Stimulated activated memory B cell treated with anti-CD40 and anti-IgM and Interleukin-4, amounts not matched to agents 10 μg/mL and 1 μg/mL and 100 μg/mL, for 72 hours (primary cell): Measurements from ENCODE around the gene PILRA.

Source experiments
- ATAC-seq: fragments of 150-1000 bp; cut with Tn5 transposase; 2 replicates; pipeline ENCODE4 v1.10.0; 2021
- H3K27ac Mint-ChIP-seq: one replicate; pipeline ENCODE4 v1.8.0; 2022; ENCODE audit warnings: mild to moderate bottlenecking, mixed read lengths
- H3K27me3 Mint-ChIP-seq: one replicate; pipeline ENCODE4 v1.8.0; 2022; ENCODE audit warnings: mixed read lengths
- H3K36me3 Mint-ChIP-seq: one replicate; pipeline ENCODE4 v1.8.0; 2022; ENCODE audit warnings: mixed read lengths
- H3K4me1 Mint-ChIP-seq: one replicate; pipeline ENCODE4 v1.8.0; 2022; ENCODE audit warnings: mixed read lengths
- H3K4me3 Mint-ChIP-seq: one replicate; pipeline ENCODE4 v1.8.0; 2022; ENCODE audit warnings: mild to moderate bottlenecking, moderate library complexity, mixed read lengths
- H3K9me3 Mint-ChIP-seq: one replicate; pipeline ENCODE4 v1.8.0; 2022; ENCODE audit warnings: mixed read lengths

PILRA gene

DNA sequence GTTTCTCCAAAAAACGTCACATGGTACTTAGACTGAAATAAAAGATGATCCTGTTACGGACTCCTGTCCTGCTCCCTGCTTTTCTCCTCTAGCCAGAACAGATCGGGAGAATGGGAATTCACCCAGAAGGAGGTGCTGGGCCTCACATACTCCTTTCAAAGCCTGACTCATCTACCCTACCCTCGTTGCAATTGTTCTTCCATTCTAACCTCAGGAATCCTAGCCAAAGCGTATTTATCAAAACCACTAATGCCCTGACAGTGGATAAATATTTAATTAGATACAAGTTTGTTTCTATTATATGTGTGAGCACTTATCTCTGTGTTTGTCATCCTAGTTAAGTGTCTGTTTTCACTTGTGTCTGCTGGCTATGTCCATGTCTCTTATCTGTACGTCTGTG is 33.5 kb downstream of the PILRA start:
- H3K4me3 Mint-ChIP-seq = no peak overlapping the region
- H3K4me1 Mint-ChIP-seq = no peaks in the 10 kb centered on the region
- H3K36me3 Mint-ChIP-seq = no peaks in the 10 kb centered on the region
- no peak overlapping the region for H3K27ac Mint-ChIP-seq
- H3K27me3 Mint-ChIP-seq = no peaks in the 10 kb centered on the region
- no peak for ATAC-seq
- H3K9me3 Mint-ChIP-seq = no peaks in the 10 kb centered on the region

DNA sequence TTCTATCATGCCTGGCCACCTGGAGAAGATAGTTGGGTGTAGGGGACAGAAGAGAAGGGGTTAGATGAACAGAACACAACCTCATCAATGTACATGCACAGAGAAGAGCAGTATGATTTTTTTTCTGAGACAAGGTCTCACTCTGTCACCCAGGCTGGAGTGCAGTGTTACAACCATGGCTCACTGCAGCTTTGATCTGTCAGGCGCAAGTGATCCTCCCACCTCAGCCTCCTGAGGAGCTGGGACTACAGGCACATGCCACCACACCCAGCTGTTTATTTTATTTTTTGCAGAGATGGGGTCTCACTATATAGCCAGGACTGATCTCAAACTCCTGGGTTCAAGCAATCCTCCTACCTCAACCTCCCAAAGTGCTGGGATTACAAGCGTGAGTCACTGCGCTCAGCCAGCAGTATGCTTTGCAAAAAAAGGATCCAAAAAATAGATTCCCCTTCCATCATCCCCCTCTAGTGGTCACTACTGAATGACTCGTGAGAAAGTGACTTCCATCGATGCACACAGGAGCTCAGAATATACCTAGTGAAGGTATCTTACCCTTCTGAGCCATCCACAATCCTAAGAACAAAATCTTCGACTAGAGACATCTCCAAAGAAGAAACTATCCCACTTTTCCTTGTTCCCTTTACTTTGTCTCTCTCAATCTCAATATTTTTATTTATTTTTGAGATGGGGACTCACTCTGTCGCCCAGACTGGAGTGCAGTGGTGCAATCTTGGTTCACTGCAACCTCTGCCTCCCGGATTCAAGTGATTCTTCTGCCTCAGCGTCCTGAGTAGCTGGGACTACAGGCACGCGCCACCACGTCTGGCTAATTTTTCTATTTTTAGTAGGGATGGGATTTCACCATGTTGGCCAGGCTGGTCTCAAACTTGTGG is 34.2 kb downstream of the PILRA start:
- Mint-ChIP-seq H3K36me3 (no peaks in the 10 kb centered on the region), H3K27ac (no peak overlapping the region), H3K4me3 (no peak overlapping the region), H3K27me3 (no peaks in the 10 kb centered on the region), H3K9me3 (no peaks in the 10 kb centered on the region), H3K4me1 (peaks cover 5% of the 10 kb centered on the region)
- peak; percentile 83 for ATAC-seq

DNA sequence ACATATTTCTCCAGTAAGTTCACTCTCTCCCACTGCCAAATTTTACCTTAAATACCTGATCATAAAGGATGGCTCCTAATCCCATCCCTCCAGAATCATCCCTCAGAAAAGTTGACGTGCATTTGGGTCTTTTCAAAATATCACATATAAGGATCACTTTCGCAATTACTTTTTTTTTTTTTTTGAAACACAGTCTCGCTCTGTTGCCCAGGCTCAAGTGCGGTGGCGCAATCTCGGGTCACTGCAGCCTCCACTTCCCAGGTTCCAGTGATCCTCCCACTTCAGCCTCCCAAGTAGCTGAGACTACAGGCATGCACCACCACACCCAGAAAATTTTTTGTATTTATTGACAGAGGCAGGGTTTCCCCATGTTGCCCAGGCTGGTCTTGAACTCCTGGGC is 37.8 kb downstream of the PILRA start:
- H3K27ac Mint-ChIP-seq = no peak overlapping the region
- no peaks in the 10 kb centered on the region for H3K27me3 Mint-ChIP-seq
- H3K9me3 Mint-ChIP-seq = no peaks in the 10 kb centered on the region
- H3K36me3 Mint-ChIP-seq = peaks cover 10% of the 10 kb centered on the region
- ATAC-seq = no peak
- no peak overlapping the region for H3K4me3 Mint-ChIP-seq
- H3K4me1 Mint-ChIP-seq = peaks cover 20% of the 10 kb centered on the region

DNA sequence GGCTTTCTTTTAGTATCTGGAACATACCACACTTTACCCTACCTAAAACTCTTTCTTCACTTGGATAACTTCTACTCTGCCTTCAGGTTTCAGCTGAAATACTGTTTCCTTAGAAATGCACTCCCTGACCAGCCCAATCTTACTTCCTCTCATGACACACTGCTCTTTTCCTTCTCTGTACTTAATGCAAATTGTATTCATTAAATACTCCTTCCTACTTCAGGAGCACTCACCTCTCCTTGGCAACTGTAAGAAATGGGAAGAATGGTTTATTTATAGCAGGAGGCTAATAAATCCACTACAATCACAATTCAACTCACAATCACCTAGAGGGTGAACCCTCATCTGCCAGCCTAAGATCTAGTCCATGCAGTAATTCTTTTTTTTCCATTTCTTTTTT is 40.1 kb downstream of the PILRA start:
- ATAC-seq = peak; percentile 72
- Mint-ChIP-seq H3K27ac (peak overlapping the region; percentile 79), H3K27me3 (no peaks in the 10 kb centered on the region), H3K36me3 (peaks cover 10% of the 10 kb centered on the region), H3K9me3 (no peaks in the 10 kb centered on the region), H3K4me3 (peak overlapping the region; percentile 46), H3K4me1 (peaks cover 20% of the 10 kb centered on the region)

DNA sequence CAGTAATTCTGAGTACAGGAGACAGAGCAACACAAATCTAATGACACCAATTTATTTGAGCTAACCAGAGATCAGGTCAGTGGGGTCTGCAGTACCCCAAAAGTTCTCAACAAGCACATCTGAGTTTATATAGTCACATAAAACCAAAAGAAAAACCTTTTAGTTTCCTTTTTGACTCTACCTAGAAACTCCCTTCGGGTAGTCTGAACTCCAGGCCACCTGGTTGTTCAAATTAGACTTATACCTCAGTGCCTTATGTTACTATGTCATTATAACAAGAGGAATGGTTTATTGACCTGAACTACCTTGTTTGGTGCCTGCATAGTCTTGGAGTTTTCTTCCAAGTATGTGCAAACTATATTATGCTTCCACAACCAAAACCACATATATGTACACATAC is 40.6 kb downstream of the PILRA start:
- Mint-ChIP-seq H3K27ac (peak overlapping the region; percentile 79), H3K4me1 (peaks cover 20% of the 10 kb centered on the region), H3K27me3 (no peaks in the 10 kb centered on the region), H3K36me3 (peaks cover 10% of the 10 kb centered on the region), H3K9me3 (no peaks in the 10 kb centered on the region), H3K4me3 (no peak overlapping the region)
- ATAC-seq = no peak

DNA sequence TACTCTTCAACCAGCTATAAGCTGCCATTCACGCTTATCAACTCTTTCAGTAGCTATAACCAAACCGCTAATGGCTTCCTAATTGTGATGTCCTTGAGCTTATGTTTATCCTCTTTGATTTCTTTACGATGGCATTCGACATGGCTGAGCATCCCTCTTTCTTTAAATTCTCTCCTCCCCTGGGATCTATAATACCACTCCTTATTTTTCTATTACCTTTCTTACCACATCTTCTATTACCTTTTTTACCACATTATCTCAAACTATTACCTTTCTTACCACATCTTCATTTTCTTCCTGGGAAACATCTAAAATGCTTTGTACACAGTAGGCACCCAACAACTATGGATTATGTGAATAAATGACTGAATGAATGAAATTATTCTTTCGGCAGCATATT is 42.2 kb downstream of the PILRA start:
- H3K36me3 Mint-ChIP-seq = peaks cover 10% of the 10 kb centered on the region
- ATAC-seq = no peak
- peaks cover 27% of the 10 kb centered on the region for H3K4me1 Mint-ChIP-seq
- H3K9me3 Mint-ChIP-seq = no peaks in the 10 kb centered on the region
- H3K27me3 Mint-ChIP-seq = no peaks in the 10 kb centered on the region
- H3K4me3 Mint-ChIP-seq = no peak overlapping the region
- H3K27ac Mint-ChIP-seq = peak overlapping the region; percentile 12

DNA sequence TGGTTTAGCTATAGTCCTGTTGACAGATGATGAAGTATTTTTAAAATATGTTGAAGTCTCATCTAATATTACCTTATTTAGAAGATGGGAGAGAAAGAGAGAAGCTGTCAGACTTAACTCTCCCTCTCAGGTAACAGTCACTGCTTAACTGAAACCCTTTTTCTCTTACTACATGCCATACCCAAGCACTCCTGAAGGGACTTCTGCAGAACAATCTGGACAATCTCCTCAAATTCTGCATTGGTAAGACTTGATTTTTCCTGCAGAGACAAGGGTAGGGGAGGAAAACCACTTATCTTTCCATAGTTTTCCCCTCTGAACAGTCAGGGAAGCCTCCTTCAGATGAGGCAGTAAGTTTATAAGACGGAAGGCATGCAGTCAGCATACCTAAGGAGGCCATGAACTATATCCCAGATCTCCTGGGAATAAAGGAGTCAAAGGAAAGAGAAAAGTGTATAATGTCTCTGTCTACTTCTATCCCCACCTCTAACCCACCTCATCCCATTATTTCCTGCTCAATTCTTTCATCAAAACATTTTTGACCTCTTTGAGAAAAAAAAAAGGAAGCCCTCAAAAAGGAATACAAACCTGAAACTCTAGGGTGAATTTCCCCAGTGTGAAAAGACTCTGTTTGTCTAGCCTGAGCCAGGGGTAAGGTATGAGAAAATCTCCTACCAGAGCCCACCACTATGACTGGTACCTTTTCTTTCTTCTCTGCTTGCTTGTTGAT is 45.8 kb downstream of the PILRA start:
- Mint-ChIP-seq H3K4me1 (peaks cover 22% of the 10 kb centered on the region), H3K27ac (peak overlapping the region; percentile 57), H3K27me3 (no peaks in the 10 kb centered on the region), H3K4me3 (no peak overlapping the region), H3K36me3 (peaks cover 10% of the 10 kb centered on the region), H3K9me3 (no peaks in the 10 kb centered on the region)
- ATAC-seq = peak; percentile 53

DNA sequence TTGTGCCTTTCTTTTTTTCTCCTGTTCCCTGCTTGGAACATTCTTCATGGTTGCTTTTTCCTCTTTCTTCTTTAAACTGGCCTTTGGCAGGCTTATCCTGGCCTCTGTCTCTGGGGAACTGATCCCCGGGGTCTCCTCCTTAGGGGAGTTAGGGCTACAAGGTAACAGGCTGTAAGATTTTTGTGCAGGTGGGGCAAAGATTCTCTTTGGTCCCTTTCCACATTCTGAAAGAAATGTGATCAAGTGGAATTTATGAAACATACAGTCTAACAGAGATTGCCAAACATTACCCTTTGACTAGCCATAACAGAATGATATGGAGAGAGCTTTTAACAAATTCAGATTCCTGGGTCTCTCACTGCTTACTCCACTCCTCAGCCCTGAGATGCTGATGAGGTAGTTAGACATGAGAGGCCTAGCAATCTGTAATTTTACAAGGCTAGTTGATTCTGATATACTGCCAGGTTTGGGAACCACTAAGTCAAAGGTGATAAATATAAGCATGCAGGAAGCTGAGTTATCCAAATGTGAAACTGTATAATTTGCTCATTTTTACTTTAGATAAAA is 46.5 kb downstream of the PILRA start:
- ATAC-seq = no peak
- no peaks in the 10 kb centered on the region for H3K9me3 Mint-ChIP-seq
- peaks cover 10% of the 10 kb centered on the region for H3K36me3 Mint-ChIP-seq
- H3K4me1 Mint-ChIP-seq = peaks cover 22% of the 10 kb centered on the region
- H3K4me3 Mint-ChIP-seq = no peak overlapping the region
- H3K27me3 Mint-ChIP-seq = no peaks in the 10 kb centered on the region
- H3K27ac Mint-ChIP-seq = peak overlapping the region; percentile 57

DNA sequence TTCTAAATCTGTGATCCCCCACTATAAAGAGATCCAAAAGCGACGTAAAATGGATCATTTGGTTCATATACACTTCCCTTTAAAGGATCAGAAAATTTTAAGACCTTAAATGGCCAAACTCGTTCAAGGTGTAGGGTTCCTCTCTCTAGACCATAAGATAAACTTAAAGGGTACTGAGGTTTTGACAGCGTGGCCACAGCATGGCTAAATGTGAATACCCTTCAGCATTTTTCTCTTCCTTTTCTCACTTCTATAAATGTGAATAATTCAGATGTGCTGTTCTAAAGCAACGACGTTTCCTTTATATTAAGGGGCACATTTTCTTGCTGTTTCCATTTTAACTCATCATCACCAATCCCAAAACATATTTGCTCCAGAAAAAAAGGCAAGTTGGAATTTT is 50.0 kb downstream of the PILRA start:
- Mint-ChIP-seq H3K36me3 (no peaks in the 10 kb centered on the region), H3K4me3 (peak overlapping the region; percentile 41), H3K27ac (peak overlapping the region; percentile 78), H3K27me3 (no peaks in the 10 kb centered on the region), H3K9me3 (no peaks in the 10 kb centered on the region), H3K4me1 (peaks cover 16% of the 10 kb centered on the region)
- peak; percentile 61 for ATAC-seq

DNA sequence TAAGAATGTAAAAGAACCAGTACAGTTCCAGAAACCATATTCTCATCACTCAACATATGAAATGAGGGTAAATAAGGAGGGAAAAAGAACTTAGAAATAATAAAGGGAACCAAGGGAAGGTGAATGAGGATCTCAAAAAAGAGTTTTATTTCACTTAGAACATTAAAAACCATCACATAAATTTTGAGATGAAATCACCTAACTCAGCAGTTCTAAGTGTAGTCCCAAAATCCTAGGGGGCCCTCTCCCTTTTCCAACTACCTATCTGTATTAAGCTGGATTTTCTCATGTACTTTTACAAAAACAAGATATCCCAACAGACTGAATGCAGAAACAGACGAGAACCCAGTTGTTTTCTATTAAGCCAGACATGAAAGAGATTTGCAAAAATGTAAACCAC is 52.1 kb downstream of the PILRA start:
- Mint-ChIP-seq H3K27me3 (no peaks in the 10 kb centered on the region), H3K9me3 (no peaks in the 10 kb centered on the region), H3K4me1 (peaks cover 9% of the 10 kb centered on the region), H3K4me3 (no peak overlapping the region), H3K27ac (no peak overlapping the region), H3K36me3 (peaks cover 7% of the 10 kb centered on the region)
- no peak for ATAC-seq

DNA sequence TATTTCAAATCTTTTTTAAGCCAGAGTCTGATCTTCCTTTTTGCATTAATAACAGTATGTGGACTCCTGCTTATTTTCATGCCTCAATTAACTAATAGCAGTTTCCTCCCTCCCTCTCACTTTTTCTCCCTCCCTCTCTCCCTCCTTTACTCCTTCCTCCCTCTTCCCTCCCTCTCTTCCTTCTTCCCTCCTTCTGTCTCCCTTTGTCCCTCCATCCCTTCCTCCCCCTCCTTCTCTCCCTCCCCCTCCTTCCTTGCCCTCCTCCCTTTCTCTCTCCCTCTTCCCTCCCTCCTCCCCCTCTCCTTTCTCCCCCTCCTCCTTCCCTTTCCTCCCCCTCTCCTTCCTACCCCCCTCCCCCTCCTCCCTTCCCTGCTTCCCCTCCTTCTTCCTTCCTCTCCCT is 53.2 kb downstream of the PILRA start:
- peaks cover 7% of the 10 kb centered on the region for H3K36me3 Mint-ChIP-seq
- H3K9me3 Mint-ChIP-seq = no peaks in the 10 kb centered on the region
- H3K4me1 Mint-ChIP-seq = peaks cover 20% of the 10 kb centered on the region
- no peaks in the 10 kb centered on the region for H3K27me3 Mint-ChIP-seq
- no peak for ATAC-seq
- no peak overlapping the region for H3K4me3 Mint-ChIP-seq
- no peak overlapping the region for H3K27ac Mint-ChIP-seq

DNA sequence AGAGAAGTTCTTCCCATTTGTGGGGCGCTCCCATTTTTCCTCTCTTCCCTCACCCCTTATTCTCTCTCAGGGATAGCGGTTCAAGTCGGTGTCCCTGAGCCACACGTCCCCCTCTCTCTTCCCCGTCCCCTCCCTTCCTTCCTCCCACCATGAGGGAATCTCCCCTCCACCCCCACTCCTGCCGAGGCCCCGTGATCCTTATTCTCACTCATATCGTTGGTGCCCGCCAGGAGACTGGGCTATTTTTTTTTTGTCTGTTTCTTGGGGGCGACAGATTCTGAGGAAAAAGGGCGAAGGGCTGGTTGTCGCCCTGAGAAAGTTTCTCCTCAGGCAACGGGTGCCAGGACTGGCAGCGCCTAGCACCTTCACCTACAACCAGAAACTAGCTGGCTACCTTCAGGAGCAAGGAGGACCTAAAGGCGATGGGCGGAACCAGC is 54.5 kb downstream of the PILRA start:
- no peak for ATAC-seq
- Mint-ChIP-seq H3K27ac (peak overlapping the region; percentile 93), H3K9me3 (no peaks in the 10 kb centered on the region), H3K27me3 (no peaks in the 10 kb centered on the region), H3K4me3 (peak overlapping the region; percentile 96), H3K36me3 (peaks cover 7% of the 10 kb centered on the region), H3K4me1 (peaks cover 31% of the 10 kb centered on the region)

DNA sequence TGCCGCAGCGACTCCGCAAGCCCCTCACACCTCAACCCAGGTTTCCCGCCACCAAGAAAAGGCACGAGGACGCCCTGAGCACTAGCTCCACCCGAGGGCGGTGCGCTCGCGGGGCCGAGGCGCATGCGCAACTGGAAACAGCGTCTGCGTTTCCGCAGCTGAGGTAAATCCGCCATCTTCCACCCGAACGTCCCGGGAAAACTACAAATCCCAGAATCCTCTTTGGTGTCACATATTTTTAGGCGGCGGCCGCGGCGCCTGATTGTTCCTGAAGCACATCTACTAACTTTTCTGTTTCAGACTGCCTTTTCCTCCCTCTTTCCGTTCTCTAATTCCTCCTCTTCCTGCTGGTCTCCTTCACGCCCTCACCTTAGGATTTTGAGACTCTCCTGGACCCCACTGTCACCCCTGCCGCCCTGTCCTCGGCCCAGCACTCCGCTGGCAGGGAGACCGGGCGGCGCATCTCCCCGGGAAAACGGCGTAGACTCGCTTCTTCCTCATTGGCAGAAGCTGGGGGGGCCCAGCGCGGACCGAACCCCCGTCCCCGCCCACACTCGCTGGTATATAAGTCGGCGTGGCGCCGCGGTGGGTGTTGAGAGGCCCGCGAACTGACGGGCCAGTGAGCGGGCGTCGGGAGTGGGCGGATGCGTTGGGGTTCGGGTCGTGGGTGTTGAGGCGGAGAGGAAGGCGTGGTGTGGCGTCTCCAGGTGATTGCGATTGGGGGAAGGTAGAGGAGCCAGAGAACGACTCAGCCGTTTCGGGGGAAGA is 55.1 kb downstream of the PILRA start, which contains the start of gene ZCWPW1:
ZCWPW1 (minus strand) TSS at position 505 of the 768 bp plus-strand sequence. CDS start 8,054 bp downstream, outside the sequence.
- Mint-ChIP-seq H3K27ac (peak within 1 kb of the TSS; percentile 93), H3K4me3 (peak within 1 kb of the TSS; percentile 96), H3K27me3 (no peaks in the 10 kb centered on the region), H3K4me1 (peaks cover 32% of the 10 kb centered on the region), H3K9me3 (no peaks in the 10 kb centered on the region), H3K36me3 (peaks cover 10% of the 10 kb centered on the region)
- peak; percentile 77 for ATAC-seq

DNA sequence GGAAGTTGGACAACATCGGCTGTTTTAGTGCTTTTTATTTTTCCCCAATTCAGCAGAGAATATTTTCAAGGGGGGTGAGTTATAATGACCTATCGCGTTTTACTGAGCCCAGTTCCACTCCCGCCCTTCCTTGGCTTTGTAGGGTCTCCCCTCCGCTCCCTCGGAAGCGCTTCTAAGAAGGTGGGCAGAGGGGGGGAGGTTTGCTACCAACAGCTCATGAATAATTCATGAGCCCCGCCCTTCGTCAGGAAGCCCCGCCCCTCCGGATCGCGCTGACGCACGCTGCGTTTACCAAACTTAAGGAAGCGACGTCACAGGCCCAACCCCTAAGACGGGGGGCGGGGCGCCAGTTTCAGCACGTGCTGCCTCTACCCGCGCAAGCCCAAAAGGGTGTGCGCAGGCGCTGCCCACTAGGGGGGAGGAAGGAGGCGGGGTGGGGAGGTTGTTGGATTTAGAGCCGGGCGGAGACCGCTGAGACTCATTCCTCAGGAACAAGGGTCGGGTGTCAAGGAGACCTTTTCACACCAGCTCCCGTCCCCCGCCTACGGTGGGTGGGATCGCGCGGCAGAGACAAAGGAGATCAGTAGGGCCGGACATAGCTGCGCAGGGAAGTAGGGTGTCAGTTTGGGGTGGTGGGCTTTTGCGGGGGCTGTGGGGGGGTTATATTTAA is 55.8 kb downstream of the PILRA start:
- Mint-ChIP-seq H3K4me3 (peak overlapping the region; percentile 96), H3K27ac (peak overlapping the region; percentile 93), H3K27me3 (no peaks in the 10 kb centered on the region), H3K9me3 (no peaks in the 10 kb centered on the region), H3K4me1 (peaks cover 36% of the 10 kb centered on the region), H3K36me3 (peaks cover 17% of the 10 kb centered on the region)
- ATAC-seq = peak; percentile 82
